Measurements from ENCODE around the gene LRRIQ4.

The LRRIQ4 gene

GRCh38 chr3:169812332-169813235, at the start of gene LRRIQ4, which contains the start of gene LRRC34:
LRRIQ4 (plus strand) TSS chr3:169812870; CDS start chr3:169821922, 9,052 bp downstream.
LRRC34 (minus strand) TSS chr3:169812904; CDS start chr3:169812548, 356 bp downstream.
- Histone ChIP-seq H3K4me1 (peaks cover 0 to 30% (median 10%) of the 10 kb centered on the region in 4 donors), H3K36me3 (no peaks in the 10 kb centered on the region), H3K27ac (peak within 1 kb of the TSS; percentile 78), H3K27me3 (no peaks in the 10 kb centered on the region), H3K9me3 (peaks cover 0 to 7% (median 0%) of the 10 kb centered on the region in 3 donors), H3K4me3 (peak within 1 kb of the TSS; percentile 64 to 72)
- peak; percentile 74 to 82 for DNase-seq
- TF ChIP-seq CTCF (IDR thresholded peaks at IDR 0.05) = peak; percentile 4 to 16
- intact Hi-C loops (cut with DNase I; ENCODE audit: low total_unique reads) = no loop called here

- Histone ChIP-seq H3K27me3 (no peaks in the 10 kb centered on the region), H3K4me1 (peaks cover 0 to 10% (median 5%) of the 10 kb centered on the region in 4 donors), H3K9me3 (no peaks in the 10 kb centered on the region), H3K27ac (peak overlapping the region; percentile 94 to 96), H3K36me3 (no peaks in the 10 kb centered on the region), H3K4me3 (peak overlapping the region; percentile 71 to 86)
- intact Hi-C loops (cut with DNase I; ENCODE audit: low total_unique reads) = loop anchor here (10.0 kb wide), 2 partner anchors 420 to 590 kb away; partner anchors contain the start of genes PHC3 and SKIL
- DNase-seq = peak; percentile 57 to 86
- peak in 1 of 2 experiments; percentile 12 for TF ChIP-seq CTCF (IDR thresholded peaks at IDR 0.05)
Measured at GRCh38 chr3:169764312-169764881, 48.3 kb upstream of the LRRIQ4 start.

GRCh38 chr3:169764882-169765612, 47.6 kb upstream of the LRRIQ4 start, which contains the start of gene TERC:
TERC (minus strand) TSS chr3:169765060.
- DNase-seq = peak; percentile 92 to 96
- Histone ChIP-seq H3K36me3 (no peaks in the 10 kb centered on the region), H3K4me1 (peaks cover 0 to 10% (median 5%) of the 10 kb centered on the region in 4 donors), H3K4me3 (peak within 1 kb of the TSS; percentile 71 to 86), H3K27me3 (no peaks in the 10 kb centered on the region), H3K9me3 (no peaks in the 10 kb centered on the region), H3K27ac (peak within 1 kb of the TSS; percentile 94 to 96)
- intact Hi-C loops (cut with DNase I; ENCODE audit: low total_unique reads) = loop anchor here (10.0 kb wide), 2 partner anchors 420 to 590 kb away; partner anchors contain the start of genes PHC3 and SKIL
- peak; percentile 9 to 10 for TF ChIP-seq CTCF (IDR thresholded peaks at IDR 0.05)

- Histone ChIP-seq H3K27ac (peak within 1 kb of the TSS; percentile 89 to 96), H3K4me1 (peaks cover 0 to 13% (median 7%) of the 10 kb centered on the region in 4 donors), H3K4me3 (peak within 1 kb of the TSS; percentile 71 to 85), H3K36me3 (peaks cover 0 to 3% (median 0%) of the 10 kb centered on the region in 3 donors), H3K9me3 (no peaks in the 10 kb centered on the region), H3K27me3 (no peaks in the 10 kb centered on the region)
- peak; percentile 51 to 80 for DNase-seq
- intact Hi-C loops (cut with DNase I; ENCODE audit: low total_unique reads) = loop anchor here (10.0 kb wide), 2 partner anchors 415 to 585 kb away; partner anchors contain the start of genes PHC3 and SKIL
- TF ChIP-seq CTCF (IDR thresholded peaks at IDR 0.05) = no peak
Measured at GRCh38 chr3:169769287-169770181, 43.1 kb upstream of the LRRIQ4 start, which contains the start of gene ACTRT3. ACTRT3 (minus strand) TSS chr3:169769561; CDS start chr3:169769520, 41 bp downstream.
